ENCODE results near the gene IL11.
A peak's percentile ranks its signal among the peaks of the same experiment; 100 is the strongest.

- no peak for TF ChIP-seq CTCF (conservative IDR thresholded peaks at IDR 0.05 in 1 of 2, IDR thresholded peaks at IDR 0.05 in 1 of 2; ENCODE audit: low read depth in 1 of 2, low read length in 2 of 2)
- TF ChIP-seq EZH2 (IDR thresholded peaks at IDR 0.05; ENCODE audit: low read length, missing control alignments) = peak; percentile 88
Measured at GRCh38 chr19:55353356-55353802, 16.9 kb downstream of the IL11 start.

All from fibroblast of lung (primary cell).